ENCODE measurements around the gene HEXD.
A peak's percentile ranks its signal among the peaks of the same experiment; 100 is the strongest.
"Not testable (repeated sequence)": the region's sequence is repeated elsewhere in the genome, so short reads cannot be mapped to it uniquely, and the experiment has no call there.

The HEXD gene

DNA sequence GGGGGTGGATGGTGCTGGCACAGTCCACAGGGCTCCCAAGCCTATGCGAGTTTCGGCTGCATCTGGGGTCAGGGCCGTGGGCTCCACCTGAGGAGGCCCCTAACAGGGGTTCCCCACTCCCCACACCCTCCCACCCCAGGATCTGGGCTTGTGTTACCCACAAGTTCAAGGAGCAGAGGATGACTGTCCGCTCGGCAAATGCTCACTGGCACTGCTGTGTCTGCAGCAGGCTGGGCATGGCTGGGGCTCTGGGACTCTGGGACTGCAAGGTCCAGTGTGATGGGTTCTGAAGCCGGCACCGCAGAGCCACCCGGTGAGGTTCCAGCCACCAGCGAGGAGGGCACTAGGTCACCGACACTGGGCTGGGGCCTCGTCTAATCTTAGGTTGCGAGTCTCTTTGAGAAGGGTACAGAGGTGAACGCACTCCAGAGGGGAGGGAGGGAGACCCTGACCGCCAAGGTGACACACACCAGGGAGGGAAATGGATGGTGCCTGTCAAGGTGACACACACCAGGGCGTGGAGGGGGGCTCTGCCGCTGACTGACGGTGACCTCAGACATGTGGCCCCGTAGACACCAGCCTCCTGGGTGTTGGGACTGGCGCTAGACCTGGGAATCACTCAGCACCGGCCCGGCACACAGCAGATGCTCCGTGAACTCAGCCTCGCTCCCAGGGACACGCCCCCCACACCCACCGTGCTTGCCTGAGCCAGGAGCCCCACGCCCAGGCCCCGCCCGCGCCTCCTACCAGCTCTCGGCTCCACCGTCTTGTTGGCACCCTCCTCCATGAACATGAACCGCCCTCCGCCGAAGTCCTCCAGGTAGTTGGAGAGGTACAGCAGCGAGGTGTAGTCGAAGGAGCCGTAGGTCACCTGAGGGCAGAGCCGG is 20.5 kb upstream of the HEXD start:
- DNase-seq: no peak

DNA sequence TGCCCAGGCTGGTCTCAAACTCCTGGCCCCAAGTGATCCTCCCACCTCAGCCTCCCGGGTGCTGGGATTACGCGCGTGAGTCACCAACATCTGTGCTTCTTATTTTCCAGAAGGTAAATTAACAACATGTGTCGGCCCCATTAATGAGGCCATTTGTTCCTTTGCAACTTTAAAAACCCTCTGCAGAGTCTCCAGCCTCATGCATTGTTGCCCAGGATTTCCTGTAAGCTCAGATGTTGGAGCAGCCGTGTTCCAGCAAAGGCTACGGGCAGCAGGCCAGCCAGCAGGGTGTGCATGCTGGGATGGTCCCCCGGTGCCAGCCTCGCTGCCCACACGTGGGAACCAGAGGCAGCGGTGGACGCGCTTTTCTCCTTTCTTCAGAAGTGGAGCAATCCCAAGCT is 19.1 kb upstream of the HEXD start:
- peak; percentile 91 for DNase-seq

DNA sequence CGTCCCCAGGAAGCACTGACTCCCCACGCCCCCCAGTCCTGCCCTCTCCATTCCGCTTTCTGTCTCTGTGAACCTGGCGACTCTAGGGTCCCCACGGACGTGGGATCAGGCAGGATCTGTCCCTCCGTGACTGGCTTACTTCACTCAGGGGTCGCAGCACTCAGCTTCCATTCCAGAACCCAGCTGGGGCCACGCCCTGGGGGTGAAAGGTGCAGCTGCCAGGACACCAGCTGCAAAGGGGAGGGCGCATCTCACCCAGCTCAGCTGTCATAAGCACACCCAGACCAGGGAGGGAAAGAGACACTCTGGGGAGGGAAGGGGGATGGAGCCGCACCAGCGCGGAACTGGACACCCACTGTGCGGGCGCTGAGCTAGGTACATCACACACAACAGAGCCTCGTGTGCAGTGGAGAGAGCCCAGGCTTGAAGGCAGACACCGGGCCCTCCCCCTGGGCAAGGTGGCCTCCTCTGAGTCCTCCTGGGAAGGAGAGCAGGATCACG is 18.5 kb upstream of the HEXD start:
- DNase-seq: peak; percentile 44

DNA sequence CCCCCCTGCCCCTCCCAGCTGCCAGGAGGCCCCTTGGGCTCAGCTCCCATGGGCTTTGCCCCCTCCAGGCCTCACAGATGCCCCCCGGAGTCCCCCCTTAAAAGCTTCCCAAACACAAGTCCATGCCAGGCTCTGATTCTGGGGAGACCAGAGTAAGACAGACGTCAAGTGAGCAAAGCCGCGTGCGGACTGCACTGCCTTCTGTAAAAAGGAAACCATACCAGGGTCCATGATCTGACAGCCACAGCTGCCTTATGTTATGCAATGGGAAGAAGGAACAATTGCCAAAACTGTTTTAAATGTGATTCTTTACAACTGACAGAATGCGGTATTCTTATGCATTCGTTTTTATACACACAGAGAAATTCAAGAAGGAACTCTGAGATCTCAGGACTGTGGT is 17.9 kb upstream of the HEXD start:
- no peak for DNase-seq

DNA sequence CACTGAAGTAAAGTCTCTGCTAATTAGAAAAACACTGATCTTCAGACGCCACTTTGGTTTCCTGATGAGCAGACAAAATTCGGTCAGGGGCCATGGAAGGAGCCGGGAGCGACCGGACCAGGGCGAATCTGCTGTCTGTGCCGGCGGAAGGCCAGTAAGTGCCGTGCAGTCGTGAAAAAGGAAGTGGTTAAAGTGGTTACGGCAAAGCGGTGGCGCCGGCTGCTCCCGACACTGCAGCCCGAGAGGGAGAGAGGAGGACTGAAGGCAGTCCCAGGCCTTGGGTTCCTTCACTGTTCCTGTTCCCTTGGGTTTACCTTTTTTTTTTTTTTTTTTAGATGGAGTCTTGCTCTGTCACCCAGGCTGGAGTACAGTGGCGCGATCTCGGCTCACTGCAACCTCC is 17.3 kb upstream of the HEXD start:
- DNase-seq: no peak

DNA sequence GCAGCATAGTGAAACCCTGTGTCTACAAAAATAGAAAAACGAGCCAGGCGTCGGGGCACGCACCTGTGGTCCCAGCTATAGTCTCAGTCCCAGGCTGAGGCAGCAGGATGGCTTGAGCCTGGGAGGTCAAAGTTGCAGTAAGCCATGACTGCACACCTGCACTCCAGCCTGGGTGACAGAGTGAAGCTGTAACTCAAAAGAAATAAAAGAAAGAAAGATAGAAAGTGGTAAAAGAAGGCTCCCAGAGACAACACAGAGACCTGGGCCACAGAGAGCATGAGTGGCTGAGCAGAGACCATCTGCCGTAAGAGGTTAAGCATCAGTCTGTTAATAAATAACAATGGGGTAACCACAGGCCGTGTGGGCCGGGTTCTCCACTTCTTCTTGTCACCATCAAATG is 15.3 kb upstream of the HEXD start:
- no peak for DNase-seq

DNA sequence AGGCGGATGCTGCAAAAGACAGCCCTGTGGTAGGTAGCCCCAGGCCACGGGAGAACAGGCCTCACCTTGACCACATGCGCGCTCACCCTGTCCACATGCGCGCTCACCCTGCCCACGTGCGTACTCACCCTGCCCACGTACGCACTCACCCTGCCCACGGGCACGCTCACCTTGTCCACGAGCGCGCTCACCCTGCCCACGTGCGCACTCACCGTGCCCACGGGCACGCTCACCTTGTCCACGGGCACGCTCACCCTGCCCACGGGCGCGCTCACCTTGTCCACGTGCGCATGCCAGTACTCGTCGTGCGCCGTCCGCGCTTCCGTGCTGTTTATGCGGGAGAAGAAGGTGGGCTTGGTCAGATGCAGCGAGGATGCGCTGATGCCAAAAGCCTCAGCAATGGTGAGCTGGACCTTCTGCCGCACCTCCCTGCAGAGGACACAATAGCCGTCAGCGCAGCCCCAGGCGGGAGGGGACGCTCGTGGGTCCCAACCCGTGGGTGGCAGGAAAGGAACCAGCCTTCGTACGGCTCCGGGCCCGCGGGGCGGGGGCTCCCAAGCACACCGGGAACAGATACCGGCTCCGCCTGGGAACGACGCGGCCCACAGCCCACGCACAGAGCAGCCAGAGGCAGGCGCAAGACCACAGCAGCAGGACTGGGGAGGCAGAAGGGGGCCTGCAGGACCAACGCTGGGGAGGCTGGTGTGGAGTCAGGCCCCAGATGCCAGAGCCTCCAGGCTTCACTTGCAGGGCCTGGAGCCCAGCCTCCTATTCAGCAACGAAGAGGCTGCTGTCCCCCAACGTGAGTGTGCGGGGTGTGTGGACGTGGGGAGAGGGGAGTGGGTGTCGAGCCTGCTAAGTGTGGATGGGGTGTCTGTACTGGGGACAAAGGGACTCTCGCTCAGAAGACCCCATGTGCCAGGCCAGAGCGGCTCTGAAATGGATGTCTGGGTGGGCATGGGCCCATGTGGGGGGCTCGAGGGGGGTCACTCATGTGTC is 14.2 kb upstream of the HEXD start:
- no peak for DNase-seq

DNA sequence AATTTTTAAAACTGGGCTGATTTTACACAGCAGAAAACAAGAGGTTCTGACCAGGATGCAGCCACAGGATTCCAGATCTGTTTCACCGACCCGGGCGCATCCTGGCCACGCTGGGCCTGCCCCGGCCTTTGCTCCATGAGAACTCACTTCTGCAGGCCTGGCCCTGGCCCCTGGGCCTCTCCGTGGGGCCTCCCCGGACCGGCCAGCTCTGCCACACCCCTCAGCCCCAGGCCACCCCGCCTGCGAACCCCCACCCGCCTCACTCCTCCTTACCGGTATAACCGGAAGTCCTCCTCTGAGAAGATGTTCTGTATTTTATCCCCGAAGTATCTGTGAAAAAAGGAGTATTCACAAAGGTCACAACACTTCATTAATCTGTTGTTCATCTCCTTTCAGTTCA is 13.1 kb upstream of the HEXD start:
- no peak for DNase-seq

DNA sequence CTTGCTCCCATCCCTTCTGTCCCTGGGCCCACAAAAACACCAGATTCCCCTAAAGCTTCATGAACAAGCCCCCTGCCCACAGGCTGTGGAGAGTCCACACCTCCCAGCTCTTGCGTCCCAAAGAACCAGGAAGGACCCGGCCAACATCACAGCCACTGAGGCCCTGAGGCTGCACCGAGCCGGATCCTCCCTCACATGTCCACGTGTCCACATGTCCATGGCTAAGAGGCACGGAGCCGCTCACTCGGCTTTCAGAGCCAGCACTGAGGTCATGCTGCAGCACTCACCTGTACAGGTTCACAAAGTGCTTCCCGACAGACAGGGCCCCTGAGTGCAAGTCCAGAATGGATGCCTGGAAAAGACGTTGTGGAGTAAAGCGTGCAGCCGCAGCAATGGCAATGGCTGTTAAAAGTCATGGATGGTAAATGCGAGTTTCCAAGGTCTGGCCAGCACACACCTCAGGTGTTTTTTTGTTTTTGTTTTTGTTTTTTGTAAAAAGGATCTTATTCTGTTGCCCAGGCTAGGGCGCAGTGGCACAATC is 11.9 kb upstream of the HEXD start:
- no peak for DNase-seq

DNA sequence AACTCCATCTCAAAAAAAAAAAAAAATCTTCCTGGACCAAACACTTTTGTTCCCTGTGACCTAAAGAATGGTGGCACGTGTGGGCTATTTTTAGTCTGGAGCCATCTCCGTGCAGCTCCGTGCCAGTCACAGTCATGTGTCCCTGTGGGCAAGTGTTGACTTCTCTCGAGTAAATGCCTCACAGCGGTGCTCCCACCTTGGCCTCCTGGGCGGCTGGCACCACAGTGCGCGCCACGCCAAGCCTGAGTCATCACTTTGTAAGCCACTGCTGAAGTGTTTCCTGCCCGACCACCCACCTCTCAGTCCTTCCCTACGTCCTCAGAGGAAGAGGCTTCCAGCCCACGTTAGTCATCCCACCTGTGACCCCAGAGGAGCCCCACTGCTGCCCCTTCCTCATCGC is 10.9 kb upstream of the HEXD start:
- no peak for DNase-seq

DNA sequence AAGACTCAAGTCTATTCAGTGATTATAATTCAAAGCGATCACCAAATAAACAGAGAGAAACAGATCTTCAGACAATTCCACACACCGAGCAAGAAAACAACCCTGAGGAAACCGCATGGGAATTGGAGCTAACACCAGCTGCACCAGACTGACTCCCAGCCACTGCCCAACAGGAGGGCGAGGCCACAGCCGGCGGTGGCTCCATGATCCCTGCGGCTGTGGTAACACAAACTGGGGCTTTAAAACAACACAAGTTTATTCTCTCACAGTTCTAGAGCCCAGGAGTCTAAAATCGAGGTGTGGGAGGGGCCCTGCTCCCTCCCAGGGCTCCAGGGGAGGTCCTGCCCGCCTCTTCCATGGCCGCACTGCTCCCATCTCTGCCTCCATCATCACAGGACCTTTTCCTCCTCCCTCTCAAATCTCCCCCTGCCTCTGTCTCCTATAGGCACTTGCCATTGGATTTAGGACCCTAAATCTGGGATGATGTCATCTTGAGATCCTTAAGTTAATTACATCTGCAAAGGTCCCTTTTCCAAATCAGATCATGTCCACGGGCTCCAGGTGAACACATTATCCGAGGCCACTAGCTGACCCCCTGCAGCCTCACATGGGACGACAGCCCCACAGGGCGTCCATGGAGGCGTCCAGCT is 9.7 kb upstream of the HEXD start:
- DNase-seq: no peak

DNA sequence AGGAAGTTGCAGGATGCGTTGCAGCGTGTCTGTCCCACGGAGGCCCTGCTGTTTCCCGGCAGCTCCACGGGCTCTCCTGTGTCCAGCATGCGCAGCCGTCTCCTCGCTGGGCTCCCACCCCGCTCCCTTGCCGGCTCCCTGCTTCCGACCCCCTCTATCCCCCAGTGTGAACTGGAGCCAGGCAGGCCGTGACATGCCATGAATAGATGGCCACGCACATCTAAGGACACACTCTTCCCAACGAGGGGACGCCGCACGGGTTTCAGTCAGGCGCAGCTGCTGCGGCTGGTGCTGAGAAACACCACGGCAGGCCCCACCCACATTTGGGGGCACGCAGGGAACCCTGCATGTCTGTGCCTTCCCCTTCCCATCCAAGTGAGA is 9.2 kb upstream of the HEXD start:
- DNase-seq: no peak

DNA sequence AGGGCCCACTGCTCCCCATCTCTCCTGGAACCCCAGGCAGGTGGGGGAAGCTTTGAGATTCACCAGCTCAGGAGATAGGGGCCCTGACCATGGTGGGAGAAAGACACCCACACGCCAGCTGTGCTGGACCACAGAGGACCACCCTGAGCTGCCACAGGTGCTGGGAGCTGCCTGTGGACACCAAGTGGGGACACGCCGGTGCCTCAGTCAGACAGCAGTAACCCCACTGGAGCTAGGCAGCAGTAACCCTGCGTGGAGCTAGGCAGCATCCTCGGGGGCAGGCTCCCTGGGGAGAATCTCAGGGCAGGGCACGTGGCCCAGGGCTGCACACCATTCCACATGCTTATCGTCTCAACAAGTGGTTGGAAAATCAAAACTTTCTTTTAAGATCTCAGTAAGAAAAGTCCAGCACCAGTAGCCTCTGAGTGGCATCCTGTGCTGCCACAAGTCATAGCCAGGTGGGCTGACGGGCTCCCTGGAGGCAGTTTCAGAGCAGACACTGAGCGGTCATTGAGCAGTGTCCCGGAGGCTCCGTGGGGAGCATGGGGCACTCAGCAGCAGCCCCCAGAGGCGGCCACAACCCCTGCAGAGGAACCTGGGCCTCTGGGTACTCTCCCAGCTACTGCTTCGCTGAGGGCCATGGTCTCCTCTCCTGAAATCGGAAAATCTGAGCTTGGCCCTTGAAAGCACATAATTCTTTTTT is 8.0 kb upstream of the HEXD start:
- no peak for DNase-seq

DNA sequence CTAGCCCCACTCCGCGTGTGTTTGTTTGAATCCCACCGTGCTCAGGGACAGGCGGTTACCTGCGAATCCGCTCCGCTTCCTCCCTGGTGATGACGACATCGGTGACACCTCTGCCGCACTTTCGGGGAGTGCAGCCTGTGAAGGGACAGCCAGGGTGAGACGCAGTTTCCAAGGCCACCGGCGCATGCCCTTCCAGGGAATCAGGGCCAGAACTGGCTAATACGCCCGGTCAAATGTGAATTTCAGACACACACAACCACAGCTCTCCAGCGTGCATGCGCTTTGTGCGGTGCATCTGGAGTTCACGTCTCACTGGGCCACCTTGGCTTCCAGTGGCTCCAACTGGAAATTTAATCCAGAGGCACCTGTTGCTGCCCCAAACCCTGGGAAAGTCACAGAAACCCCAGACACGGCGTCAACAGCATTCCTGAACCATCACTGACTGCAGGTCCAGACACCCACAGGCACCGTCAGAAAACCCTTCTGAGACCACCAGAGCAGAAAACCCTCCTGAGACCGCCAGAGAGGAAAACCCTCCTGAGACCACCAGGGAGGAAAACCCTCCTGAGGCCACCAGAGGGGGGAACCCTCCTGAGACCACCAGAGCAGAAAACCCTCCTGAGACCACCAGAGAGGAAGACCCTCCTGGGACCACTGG is 6.6 kb upstream of the HEXD start:
- no peak for DNase-seq

DNA sequence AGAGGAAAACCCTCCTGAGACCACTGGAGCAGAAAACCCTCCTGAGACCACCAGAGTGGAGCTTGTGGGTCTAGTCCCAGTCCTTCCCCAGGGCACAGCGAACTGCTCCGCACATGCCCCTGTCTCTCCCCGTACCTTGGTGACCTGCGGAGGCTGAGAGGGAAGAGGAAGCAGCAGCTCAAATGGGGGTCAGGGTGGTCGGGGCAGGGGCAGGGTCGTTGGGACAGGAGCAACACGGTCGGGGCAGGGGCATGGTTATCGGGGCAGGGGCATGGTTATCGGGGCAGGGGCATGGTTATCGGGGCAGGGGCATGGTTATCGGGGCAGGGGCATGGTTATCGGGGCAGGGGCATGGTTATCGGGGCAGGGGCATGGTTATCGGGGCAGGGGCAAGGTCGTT is 6.1 kb upstream of the HEXD start:
- not testable (repeated sequence) for DNase-seq

DNA sequence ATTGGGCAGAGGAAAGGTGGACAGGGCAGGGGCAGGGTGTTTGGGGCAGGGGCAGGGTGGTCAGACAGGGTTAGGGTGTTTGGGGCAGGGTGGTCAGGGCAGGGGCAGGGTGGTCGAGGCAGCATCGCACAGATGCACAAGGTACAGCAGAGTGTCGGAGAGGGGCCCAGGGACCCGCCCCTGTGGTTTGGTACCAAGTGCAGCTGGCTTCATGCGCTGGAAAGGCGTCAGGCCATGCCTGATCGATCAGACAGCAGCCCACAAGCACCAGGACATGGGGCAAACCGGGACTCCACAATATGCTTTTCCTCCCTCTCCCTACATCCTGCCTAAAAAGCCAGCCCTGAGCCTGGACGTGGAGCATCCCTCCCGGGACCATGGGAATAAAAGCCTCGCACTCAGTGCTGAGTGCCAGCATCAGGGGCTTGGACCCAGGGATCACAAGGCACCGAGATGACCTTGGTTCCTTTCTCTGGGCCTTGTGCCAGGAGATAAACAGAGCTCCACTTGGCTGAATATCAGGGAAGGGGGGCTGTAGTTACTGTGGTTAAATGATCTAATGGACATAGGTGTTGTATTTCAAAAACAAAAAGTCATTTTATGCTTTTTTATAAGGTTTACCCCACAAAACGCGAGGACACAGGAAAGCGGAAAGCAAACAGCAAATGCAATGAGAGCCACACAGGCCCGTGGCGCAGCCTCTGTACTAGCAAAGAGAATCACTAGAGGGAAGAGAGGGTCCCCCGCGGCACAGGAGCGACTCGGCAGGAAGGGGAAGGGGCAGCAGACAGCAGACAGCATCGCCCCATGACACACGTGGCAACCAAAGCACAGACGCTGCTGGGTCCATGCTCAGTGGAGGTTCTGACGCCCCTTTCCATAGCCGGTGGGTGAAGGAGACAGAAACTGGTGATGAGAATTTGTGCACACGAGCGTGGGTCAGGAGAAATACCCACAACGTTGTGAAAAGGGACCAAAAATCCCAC is 5.3 kb upstream of the HEXD start:
- no peak for DNase-seq

DNA sequence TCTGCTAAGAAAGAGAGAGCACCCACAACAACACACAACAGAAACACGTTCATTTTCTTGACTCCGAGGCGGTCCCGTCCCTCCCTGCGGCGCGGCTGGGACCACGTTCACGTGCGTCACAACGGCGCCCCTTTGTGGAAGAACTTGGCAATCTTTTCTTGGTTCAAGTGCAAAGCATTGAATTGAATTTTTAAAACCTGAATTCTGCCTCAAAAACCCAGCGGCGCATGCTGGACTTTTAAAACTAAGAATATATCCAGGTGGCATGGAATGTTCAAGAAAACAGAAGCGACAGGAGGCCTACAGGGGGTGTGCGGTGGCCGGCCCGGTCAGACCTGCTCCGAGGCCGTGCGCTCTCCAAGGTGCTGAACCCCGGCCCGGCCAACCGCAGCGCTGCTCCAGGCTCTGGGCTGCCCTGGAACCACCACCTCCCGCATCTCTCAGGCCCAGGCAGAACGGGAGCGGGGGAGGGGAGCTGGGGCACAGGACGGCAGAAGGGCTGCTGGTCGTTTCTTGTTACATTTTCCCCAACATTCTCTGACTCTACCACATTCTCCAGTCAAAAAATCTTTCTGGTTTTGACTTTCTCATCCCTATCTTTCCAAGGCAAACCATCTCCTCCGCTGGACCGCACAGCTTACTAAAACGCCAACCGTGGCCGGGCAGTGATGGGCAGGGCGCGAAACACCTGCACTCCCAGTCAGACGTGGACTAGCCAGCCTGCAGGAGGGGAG is 3.4 kb upstream of the HEXD start:
- no peak for DNase-seq

DNA sequence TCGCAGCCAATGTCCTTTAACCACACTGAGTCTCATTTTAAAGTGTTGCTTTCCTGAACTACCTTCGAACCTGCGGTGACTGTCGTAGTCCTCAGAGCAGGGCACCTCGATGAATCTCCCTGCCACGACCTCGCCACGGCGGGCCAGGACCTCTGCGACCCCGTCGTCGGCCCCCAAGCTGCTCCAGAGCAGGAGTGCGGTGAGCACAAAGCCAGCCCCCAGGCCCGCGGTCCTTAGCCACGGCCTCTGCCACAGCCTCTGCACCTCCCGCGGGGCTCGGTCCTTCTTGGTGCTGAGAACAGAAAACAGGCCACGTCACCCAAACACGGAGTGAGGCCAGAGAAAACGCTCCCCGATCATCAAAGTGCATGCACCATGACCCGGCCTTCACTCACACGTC is 2.8 kb upstream of the HEXD start:
- DNase-seq: no peak

DNA sequence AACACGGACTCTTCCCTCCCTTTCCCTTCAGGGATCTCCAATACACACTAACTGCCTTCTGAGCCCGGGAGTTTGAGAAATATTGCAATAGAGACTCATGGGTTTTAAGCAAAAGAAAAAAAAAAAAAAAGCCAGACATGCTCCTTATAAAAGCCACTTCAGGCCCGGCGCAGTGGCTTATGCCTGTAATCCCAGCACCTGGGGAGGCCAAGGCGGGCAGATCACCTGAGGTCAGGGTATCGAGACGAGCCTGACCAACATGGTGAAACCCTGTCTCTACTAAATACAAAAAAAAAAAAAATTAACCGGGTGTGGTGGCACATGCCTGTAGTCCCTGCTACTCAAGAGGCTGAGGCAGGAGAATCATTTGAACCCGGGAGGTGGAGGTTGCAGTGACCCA is 2.4 kb upstream of the HEXD start:
- DNase-seq: no peak

DNA sequence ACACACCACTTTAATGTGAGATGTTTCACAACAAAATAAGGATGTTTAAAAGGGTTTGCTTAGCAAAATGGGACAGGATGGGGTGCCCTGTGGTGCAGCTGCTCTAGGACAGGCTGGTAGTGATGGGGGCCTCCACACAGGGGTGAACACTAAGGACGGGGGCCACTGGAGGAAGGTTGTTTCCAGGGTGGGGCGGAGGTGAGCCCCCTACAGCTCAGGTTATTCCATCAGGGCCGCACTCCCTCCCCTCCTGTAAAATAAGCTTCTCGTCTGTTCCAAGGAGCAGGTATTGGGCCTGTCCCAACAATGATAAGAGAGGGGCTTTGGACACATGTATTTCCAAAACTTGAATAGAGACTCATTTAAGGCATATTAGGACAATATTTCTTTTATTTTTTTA is 1.9 kb upstream of the HEXD start:
- DNase-seq: no peak

Measured in DMS 273 treated with DMSO at 0.1 percent for 48 hours (cell line).